ENCODE data around the gene THAP12. TPM values are rescaled to one million over a fixed set of nuclear protein-coding genes. Genes with fewer than 3 reads are reported as not detected.

THAP12 gene
- total and polyA plus RNA-seq, 2 of the 13 experiments (the other 11 are each of a cell fraction or from before 2014, with no cell fraction given), result 18.8 to 51.3 TPM

- TF ChIP-seq ARID5B (CRISPR knock-in tag; IDR thresholded peaks at IDR 0.05), result 0 out of 2 replicates have a peak, but pooled peaks have one; percentile 13
- TF ChIP-seq, protein P1, sequence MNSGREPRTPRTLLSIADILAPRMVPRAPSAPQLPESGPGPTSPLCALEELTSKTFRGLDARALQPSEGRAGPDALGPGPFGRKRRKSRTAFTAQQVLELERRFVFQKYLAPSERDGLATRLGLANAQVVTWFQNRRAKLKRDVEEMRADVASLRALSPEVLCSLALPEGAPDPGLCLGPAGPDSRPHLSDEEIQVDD (CRISPR knock-in tag; IDR thresholded peaks at IDR 0.05; ENCODE audit: borderline replicate concordance), result no peak
- no peak for TF ChIP-seq BRF2 (CRISPR knock-in tag; IDR thresholded peaks at IDR 0.05)
- no peak for TF ChIP-seq ZNF660 (CRISPR knock-in tag; IDR thresholded peaks at IDR 0.05; ENCODE audit: borderline replicate concordance, low read depth)
- TF ChIP-seq ZFP36L2 (CRISPR knock-in tag; IDR thresholded peaks at IDR 0.05), result no peak
- TF ChIP-seq CENPBD1 (CRISPR knock-in tag; IDR thresholded peaks at IDR 0.05; ENCODE audit: borderline replicate concordance, low read depth), result no peak
- no peak for TF ChIP-seq PTBP1 (IDR thresholded peaks at IDR 0.05; ENCODE audit: low read depth, low read length, poor library complexity, severe bottlenecking)
- TF ChIP-seq RXRB (CRISPR knock-in tag; IDR thresholded peaks at IDR 0.05; ENCODE audit: borderline replicate concordance), result no peak
Observed at GRCh38 chr11:76318744-76319384, 62.1 kb downstream of the THAP12 start (continued).

Measured in HepG2 (cell line).